Stimulated activated CD4-positive, alpha-beta T cell treated with anti-CD3 and anti-CD28 coated beads, Interleukin-2, amount 100 ng/mL, for 48 hours (primary cell): ENCODE data around the gene TMEM53.
A peak's percentile ranks its signal among the peaks of the same experiment; 100 is the strongest.

Experiments
- DNase-seq, 2 donors: peaks; one replicate each; pipeline ENCODE4 v3.0.0-alpha.2; 2020

The TMEM53 gene

DNA sequence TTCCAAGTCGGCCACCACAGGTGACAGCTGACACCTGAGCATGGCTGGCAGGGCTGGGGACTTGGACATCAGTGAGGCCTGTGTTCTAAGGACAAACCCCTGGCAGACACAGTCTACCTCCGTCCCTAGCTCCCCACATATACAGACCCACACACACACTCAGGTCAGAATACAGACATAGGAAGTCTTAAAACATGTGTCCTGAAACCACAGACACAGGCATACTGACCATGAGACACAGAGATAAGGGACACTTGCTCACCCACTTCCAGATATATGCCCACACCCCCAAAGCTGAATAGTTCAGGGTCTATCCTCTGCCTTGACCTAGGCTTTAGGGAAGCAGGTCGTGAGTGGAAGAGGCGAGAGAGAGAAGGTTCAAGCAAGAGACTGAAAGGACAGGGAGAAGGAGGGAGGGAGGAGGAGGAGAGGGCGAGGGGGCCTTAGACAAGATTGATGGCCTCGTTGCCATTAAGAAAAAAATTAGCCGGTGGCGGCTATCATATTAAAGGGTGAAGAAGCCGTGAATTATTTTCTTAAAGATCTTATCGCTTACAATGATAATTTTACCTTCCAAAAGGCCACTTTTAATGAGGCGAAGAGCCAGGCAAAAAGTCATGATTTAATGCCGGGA is 49.9 kb downstream of the TMEM53 start:
- no peak for DNase-seq

DNA sequence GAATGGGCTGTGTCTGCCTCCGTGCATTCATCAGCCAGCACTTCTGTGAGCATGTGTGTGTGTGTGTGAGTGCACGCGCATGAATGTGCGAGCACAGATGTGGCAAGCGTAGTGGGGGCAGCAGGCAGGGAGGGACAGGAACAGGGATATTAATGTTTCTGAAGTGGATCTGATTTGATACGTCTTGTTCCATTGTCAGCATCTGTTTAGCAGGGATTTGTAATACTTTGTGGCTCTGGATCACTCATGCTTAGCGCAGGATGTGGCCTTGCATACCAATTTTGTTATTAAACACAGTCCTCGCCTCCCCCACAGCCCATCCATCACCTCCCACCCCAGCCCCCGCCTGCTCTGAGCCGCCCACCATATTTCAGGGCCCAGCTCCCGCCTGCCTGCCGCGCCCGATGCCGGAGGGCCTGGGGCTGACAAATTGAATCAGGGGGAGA is 52.4 kb downstream of the TMEM53 start:
- no peak for DNase-seq

- DNase-seq: no peak
These were observed 54.2 kb downstream of the TMEM53 start for GRCh38 chr1:44620072-44620471.

DNA sequence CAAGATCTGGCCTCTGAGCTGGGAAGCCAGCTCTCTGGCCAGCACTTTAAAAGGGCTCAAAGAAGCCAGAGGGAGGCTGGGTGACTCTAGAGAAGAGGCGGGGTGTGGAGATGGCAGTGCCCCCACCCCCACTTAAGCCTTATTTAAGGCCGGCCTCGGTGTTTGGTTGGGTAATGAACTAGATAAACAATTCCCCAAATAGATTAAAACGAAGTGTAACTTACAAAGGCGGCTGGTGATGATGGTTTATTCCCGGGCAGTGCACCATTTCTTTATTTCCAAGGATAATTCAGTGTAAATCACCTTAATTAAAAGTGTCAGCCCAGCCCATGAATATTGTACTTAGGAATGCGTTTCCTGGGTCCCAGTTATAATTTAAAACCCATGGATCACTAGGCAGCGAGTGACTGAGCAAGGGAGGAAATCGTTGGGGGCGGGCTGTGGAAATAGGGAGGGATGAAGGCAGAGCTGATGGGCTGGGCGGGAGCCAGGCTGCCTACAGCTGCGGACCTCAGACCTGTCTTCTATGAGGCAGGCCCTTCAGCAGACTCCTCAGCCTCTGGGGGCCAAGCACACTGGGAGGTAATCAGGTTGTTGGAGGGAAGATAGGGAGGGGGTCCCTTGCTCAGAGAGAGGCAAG is 54.9 kb downstream of the TMEM53 start:
- no peak for DNase-seq

- DNase-seq: no peak
These were observed 56.6 kb downstream of the TMEM53 start for GRCh38 chr1:44617703-44618029.

- no peak for DNase-seq
These were observed 57.1 kb downstream of the TMEM53 start for GRCh38 chr1:44616991-44617702.

DNA sequence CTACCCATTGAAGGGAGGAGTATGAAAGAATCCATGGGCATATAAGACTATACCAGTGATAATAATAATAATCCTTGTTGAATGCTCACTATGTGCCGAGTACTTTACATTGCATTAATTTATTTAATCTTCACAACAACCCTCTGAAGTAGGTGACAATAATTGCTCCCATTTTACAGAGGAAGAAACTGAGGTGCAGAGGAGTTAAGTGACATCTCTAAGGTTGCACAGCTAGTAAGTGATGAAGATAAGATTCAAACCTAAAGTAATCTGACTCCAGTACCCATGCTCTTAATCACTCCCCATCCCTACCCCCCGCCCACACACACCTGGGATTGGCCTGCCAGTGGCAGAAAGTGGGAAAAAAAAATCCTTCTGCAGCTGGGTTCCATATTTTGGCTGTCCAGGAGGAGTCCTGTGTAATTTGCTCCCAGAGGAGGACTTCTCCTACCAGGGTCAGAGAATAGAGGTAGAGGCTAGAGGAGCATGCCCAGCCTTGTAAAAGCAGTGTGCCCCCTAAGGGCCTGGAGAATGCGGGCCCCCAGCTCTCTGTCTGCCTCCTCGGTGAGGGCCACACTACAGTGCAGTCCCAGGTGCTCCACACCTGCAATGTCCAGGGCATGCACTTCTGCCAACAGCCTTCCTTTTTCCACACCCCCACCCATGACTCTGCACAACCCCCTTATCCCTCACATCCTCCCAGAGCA is 57.8 kb downstream of the TMEM53 start:
- DNase-seq: no peak

DNA sequence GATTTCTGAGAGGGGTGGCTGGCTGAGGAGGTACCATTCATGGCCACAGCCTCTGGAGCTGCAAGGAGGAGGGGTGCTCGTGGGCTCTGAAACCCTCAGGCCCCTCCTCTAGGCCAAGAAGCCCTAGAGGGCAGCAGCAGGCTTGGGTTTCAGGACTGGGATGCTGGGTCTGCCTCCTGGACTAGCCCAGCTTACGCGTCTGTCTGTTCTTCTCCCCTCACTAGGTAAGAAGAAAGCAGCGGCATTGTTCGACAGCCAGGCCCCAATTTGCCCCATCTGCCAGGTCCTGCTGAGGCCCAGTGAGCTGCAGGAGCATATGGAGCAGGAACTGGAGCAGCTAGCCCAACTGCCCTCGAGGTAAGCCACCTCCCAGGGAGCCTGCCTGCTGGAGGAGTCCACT is 60.3 kb downstream of the TMEM53 start:
- no peak for DNase-seq

GRCh38 chr1:44611866-44612265 is 62.4 kb downstream of the TMEM53 start:
- DNase-seq: no peak

GRCh38 chr1:44611419-44611818 is 62.9 kb downstream of the TMEM53 start:
- no peak for DNase-seq

DNA sequence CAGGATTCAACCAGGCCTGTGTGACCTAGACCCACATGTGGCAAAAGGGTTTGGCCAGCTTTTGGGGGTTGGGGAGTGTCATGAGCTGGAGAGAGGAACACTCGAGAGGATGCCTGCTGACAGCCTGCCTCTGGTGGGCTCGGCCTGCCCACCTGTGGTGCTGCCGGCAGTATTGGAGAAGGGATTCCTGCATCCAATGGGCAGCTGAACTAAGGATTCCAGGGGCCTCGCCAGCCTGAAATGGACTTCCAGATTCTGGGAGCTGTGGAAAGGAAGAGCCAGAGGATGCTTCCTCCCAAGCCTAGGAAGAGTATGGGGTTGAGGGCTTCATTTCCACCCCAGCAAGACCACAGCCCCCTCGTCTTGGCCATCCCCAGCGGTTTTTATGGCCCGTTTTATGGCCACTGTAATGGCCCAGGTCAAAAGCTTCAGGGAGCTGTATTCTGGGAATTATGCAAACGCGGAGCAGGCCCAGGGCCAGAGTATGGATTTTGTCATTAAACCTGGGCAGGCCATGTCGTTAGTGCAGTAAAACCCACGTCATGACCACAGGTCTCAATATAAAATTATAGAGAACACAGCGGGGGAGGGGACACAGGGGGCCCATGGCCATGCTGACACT is 63.6 kb downstream of the TMEM53 start:
- no peak for DNase-seq

DNA sequence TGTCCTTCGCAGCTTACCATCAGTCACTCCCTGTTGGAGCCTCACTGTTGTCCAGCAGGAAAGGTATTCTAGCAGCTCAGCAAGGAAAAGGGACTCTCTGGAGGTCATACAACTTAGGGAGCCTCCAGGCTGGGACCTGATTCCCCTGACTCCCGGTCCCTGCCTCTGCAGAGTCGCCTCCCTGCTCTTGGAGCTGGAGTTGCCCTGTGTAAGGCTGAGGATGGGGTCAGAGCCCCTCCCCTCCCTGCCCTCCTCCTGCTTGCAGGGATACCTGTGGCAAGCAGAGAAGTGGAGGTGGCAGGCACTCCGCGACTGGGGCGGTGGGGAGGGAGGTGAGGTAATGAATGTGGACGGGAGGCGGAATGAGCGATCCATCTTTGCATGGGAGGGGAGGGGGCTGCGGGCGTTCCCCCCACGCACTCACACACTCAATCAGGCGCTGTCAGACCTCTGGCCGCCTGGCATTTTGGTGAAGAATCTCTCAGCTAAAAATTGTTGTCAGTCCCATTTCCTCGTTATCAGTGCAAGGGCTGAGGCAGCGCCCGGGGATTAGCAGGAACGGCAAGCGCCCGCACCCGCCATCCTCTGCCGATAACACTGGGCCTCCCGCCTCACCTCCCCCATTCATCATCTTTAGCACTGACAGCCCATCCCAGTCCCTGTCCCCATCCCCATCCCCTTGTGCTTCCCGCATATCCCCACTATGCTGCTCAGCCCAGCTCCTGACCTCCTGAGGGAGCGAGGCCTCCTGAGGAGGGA is 64.3 kb downstream of the TMEM53 start:
- no peak for DNase-seq

- peak; percentile 15 for DNase-seq
These were observed 64.9 kb downstream of the TMEM53 start for GRCh38 chr1:44609412-44609767.

DNA sequence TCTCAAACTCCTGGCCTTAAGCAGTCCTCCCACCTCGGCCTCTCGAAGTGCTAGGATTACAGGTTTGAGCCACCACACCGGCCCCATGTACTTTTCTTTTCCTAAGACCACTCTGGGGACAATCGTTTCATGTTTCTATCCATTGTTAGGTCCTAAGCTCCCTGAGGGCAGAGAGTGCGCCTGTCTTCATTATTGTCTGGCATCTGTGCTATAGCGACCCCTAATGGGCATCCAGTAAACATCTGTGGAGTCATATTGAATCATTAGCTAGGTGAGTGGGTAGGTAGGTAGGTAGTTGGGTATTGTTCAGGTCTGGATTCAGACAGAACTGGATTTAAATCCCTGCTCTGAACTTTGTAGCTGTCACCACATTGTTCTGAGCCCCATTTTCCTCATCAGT is 66.1 kb downstream of the TMEM53 start:
- DNase-seq: no peak

DNA sequence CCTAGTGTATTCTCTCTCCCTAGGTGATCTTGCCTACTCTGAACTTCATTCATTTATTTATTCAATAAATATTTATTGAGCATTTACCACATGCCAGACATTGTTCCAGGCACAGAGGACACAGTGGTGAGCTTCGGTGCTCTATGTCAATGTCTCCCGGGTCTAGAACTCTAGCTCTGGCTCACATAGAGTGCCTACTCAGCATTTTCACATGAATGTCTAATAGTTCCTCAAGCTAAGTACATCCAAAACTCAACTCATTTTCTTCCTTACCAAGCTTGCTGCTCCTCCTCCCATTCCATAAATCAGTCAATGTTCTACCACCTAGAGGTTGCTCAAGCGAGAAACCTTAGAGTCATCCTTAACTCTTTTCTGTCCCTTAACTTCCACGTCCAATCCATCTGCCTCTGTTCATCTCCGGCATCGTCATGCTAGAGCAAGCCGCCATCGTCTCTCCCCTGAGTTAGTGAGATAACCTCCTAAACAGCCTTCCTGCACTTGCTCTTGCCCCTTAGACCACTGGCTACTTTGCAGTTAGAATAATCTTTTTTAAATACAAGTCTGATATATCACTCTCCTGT is 67.5 kb downstream of the TMEM53 start:
- DNase-seq: no peak

GRCh38 chr1:44605914-44606615 is 68.2 kb downstream of the TMEM53 start:
- no peak for DNase-seq

GRCh38 chr1:44604157-44604955 is 69.9 kb downstream of the TMEM53 start:
- DNase-seq: no peak

- DNase-seq: no peak
These were observed 70.6 kb downstream of the TMEM53 start for GRCh38 chr1:44603718-44604117.
